ENCODE data around the gene KNDC1. TPM values are rescaled to one million over a fixed set of nuclear protein-coding genes. Genes with fewer than 3 reads are reported as not detected.

The KNDC1 gene
- total RNA-seq, 2 donors from 2014 or later, result 0.29 to 0.32 TPM

DNA sequence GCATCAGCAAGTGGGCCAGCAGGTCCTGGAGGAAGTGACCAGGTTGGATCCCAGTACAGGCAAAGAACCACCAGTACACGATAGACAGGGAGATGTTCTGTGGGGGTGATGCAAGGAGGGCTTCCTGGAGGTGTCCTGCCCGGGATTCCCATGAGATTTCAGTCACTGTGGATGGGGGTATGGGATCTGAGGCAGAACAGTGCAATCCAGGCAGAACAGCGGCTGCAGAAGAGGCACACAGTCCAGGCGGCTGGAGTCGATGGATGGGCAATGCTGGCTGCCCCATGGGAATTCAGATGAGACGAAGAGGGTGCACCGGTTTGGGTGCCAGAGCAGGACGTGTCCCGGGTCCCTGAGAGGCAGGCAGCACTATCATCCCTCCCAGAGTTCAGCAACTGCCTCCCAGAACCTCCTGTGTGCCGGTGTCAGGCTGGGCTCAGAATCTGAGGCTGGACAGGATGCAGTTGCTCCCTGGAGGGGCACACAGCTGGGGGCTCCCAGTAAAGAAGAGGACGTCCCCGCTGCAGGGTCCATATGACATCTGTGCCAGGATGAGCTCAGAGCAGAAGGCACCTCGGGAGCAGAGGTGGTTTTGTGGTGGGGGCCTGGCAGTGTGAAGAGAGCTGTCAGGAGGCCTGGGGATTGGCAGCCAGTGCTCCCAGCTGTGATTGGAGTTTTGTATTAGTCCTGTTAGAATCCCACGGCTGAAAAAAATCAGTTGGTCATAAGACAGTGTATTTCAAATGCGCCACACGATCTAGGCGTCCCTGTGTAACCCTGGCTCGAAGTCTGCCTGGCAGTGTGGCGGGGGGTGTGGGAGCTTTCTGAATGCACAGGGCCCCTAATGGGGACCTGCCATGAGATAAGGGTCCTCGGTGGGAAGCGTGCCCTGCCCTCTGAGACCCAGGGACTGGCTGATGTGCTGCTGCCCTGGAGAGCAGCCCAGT, 3.2 kb downstream of the KNDC1 start:
- DNase-seq, result no peak
- Histone ChIP-seq H3K9ac (ENCODE audit: low read depth in 2 of 2, low read length in 2 of 2) (no peak overlapping the region), H3K27me3 (peaks cover 17% of the 10 kb centered on the region), H3K9me3 (no peaks in the 10 kb centered on the region), H3K27ac (no peak overlapping the region), H3K36me3 (no peaks in the 10 kb centered on the region), H3K4me3 (no peak overlapping the region), H3K4me1 (no peaks in the 10 kb centered on the region)
- TF ChIP-seq, protein P1, sequence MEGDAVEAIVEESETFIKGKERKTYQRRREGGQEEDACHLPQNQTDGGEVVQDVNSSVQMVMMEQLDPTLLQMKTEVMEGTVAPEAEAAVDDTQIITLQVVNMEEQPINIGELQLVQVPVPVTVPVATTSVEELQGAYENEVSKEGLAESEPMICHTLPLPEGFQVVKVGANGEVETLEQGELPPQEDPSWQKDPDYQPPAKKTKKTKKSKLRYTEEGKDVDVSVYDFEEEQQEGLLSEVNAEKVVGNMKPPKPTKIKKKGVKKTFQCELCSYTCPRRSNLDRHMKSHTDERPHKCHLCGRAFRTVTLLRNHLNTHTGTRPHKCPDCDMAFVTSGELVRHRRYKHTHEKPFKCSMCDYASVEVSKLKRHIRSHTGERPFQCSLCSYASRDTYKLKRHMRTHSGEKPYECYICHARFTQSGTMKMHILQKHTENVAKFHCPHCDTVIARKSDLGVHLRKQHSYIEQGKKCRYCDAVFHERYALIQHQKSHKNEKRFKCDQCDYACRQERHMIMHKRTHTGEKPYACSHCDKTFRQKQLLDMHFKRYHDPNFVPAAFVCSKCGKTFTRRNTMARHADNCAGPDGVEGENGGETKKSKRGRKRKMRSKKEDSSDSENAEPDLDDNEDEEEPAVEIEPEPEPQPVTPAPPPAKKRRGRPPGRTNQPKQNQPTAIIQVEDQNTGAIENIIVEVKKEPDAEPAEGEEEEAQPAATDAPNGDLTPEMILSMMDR (IDR thresholded peaks at IDR 0.05), result no peak
- intact Hi-C loops (cut with DNase I), result no loop called here

DNA sequence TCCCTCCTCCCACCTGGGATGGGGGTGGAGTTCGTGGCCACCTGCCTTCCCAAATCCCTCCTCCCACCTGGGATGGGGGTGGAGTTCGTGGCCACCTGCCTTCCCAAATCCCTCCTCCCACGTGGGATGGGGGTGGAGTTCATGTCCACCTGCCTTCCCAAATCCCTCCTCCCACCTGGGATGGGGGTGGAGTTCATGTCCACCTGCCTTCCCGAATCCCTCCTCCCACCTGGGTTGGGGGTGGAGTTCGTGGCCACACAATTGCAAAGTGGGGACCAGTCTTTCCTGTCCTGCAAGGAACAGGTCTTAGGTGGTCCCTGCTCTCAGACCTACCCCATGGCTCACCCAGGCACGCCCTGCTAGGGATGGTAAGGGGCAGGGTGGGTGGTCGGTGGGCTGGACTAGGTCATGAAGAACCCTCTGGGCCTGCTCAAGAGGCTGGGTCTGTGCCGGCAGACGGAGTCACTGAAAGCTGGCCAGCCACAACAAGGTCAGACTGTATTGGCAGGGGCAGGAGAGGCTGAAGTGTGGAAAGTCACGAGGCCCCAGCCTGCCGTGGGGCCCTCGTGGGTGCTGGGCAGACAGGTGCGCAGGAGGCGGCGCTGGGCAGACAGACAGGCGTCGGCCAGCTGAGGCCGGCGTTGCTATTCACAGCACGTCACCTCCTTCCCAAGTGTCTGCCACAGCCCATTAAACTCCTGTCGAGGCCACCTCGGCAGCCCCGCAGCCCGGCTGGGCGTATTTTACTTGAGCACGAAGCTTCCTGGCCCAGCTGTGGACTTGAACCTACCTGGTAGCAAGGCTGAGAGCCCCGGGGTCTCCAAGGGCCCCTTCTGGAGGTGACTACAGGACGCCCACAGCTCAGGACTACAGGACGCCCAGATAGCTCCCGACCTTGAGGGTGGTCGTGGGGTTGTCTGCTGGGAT, 4.1 kb downstream of the KNDC1 start:
- no peak overlapping the region for H3K9ac ChIP-seq (ENCODE audit: low read depth in 2 of 2, low read length in 2 of 2)
- intact Hi-C loops (cut with DNase I), result no loop called here
- H3K36me3 ChIP-seq, result no peaks in the 10 kb centered on the region
- H3K9me3 ChIP-seq, result no peaks in the 10 kb centered on the region
- DNase-seq, result no peak
- H3K4me3 ChIP-seq, result no peak overlapping the region
- H3K27ac ChIP-seq, result no peak overlapping the region
- H3K27me3 ChIP-seq, result peaks cover 17% of the 10 kb centered on the region
- TF ChIP-seq, protein P1 (IDR thresholded peaks at IDR 0.05), result no peak
- no peaks in the 10 kb centered on the region for H3K4me1 ChIP-seq

DNA sequence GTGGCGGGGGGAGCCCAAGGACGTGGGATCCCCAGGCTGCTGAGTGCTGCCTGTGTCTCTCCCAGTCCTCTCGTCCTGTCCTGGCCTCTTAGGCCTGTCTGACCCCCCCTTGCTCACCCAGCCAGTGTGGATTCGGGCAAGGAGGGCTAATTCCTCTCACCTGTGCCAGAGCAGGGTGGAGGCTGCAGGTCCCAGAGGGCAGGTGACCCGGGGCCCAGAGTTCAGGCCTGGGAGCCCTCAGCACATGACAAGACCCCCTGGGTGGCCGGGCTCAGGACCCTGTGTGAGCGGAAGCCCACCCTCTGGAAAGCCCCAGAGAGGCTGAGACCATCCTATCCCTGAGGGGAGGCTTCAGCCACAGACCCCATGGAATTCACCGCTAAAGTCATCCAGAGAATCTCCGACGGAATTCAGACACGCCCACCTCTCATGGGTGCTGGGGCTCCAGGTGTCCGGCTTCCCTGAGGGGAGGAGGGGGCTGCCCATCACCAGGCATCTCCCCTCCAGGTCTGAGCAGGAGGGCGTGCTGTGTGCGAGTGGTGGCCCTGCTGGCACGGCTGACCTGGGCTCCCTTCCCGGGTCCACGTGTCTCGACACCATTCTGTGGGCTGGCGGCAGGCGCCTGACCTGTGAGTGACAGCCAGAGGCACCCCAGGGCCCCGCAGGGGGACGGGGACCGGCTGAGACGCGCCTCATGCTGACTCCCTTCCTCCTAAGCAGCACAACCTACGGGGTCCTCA, 5.0 kb downstream of the KNDC1 start:
- H3K27me3 ChIP-seq, result peaks cover 17% of the 10 kb centered on the region
- no peak overlapping the region for H3K9ac ChIP-seq (ENCODE audit: low read depth in 2 of 2, low read length in 2 of 2)
- H3K9me3 ChIP-seq, result no peaks in the 10 kb centered on the region
- H3K36me3 ChIP-seq, result no peaks in the 10 kb centered on the region
- TF ChIP-seq, protein P1 (IDR thresholded peaks at IDR 0.05), result no peak
- H3K4me3 ChIP-seq, result no peak overlapping the region
- no peak for DNase-seq
- intact Hi-C loops (cut with DNase I), result no loop called here
- H3K4me1 ChIP-seq, result no peaks in the 10 kb centered on the region
- no peak overlapping the region for H3K27ac ChIP-seq

DNA sequence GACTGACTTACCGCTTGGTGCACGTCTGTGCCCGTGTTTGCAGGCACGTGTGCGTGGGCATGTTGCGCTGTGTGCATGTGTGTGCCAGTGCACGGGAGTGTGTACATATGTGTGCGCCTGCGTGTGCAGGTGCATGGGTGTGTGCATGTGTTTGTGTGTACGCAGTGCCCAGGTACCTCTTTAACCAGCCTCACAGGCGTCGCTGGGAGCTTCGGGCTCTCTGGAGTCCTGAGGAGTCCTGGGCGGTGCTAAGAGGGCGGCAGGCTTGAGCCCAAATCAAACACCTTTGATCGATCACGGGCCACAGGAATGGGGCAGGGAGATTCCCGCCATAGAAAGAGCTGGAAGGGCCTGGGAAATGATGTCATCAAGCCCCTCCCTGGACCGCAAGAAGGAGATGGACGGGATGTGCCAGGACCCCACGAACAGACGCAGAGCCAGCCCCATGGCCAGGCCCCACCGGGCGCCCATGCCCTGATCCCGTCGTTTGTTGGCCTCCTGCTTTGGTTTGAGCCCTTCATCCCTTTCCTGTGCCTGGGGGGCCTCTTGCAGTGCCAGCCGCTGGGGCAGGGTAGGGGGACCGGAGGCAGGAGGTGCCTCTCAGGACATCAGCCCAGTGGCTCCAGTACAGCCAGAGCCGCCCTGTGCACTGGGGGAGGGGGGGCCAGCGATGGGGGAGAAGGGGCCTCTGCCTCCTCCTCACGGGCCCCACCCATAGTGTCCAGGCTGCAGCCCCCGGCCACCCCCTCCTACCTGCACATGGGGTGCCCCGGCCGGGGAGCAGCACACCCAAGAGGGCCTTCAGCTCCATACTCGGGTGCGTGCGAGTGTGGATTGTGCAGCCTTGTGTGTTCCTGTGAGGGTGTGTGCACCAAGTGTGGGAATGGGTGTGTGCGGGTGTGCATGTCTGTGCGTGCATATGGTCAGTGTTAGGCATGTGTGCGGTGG, 5.8 kb downstream of the KNDC1 start:
- Histone ChIP-seq H3K9me3 (no peaks in the 10 kb centered on the region), H3K27ac (no peak overlapping the region), H3K36me3 (no peaks in the 10 kb centered on the region), H3K4me3 (no peak overlapping the region), H3K9ac (ENCODE audit: low read depth in 2 of 2, low read length in 2 of 2) (no peak overlapping the region), H3K4me1 (no peaks in the 10 kb centered on the region), H3K27me3 (peaks cover 11% of the 10 kb centered on the region)
- TF ChIP-seq, protein P1 (IDR thresholded peaks at IDR 0.05), result no peak
- no peak for DNase-seq
- intact Hi-C loops (cut with DNase I), result no loop called here

All from colonic mucosa (tissue), 4 donors.